ENCODE measurements around the gene AMN1. TPM values are rescaled to one million over a fixed set of nuclear protein-coding genes. Genes with fewer than 3 reads are reported as not detected.

The AMN1 gene
- total RNA-seq, 1 experiment from 2014 or later = 26.9 TPM

DNA sequence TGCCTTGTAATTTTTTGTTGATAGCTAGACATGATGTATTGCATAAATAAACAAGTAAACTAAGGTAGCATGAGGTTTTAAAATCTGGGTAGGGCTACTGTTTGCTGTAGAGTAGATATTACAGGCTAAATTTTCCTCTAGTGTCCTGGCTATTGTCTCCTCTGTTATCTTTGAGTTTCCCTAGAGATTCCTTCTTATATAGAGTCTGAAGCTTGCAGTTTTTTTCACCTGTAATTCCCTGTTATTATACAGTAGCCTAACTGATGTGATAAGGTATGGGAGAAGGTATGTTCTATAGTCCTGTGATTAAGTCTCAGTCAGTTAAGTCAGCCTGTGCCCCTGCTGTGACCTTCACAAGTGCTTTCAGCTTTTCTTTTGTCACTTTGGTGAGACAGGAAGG lies 59.8 kb downstream of the AMN1 start:
- intact Hi-C loops (cut with micrococcal nuclease) = no loop called here
- Histone ChIP-seq H3K9ac (ENCODE audit: low read length) (no peak overlapping the region), H3K9me3 (ENCODE audit: control insufficient read depth in 1 of 2, insufficient read depth in 1 of 2, low read depth in 1 of 2, low read length in 2 of 2) (0 out of 4 replicates have a peak, but pooled peaks cover 0 to 3% of the 10 kb centered on the region in 2 experiments), H3K27ac (ENCODE audit: low read depth, low read length) (no peak overlapping the region), H3K27me3 (ENCODE audit: insufficient read depth, low read length) (no peaks in the 10 kb centered on the region), H2AFZ (ENCODE audit: low read depth, low read length, poor library complexity, severe bottlenecking) (no peak overlapping the region), H3K9me2 (ENCODE audit: insufficient read depth) (no peaks in the 10 kb centered on the region), H3K4me2 (ENCODE audit: low read length) (no peak overlapping the region), H3K79me2 (ENCODE audit: insufficient read depth, low read length) (no peaks in the 10 kb centered on the region), H3K4me1 (ENCODE audit: control insufficient read depth in 1 of 2, insufficient read depth in 2 of 2, low read length in 2 of 2) (peaks cover 0 to 13% of the 10 kb centered on the region in 2 experiments; a peak in 1 of 4 replicates), H3K4me3 (replicated peaks in 1 of 2; ENCODE audit: low read depth in 1 of 2, low read length in 2 of 2) (no peak overlapping the region), H4K20me1 (ENCODE audit: insufficient read depth) (no peaks in the 10 kb centered on the region), H3K36me3 (ENCODE audit: control insufficient read depth in 1 of 2, insufficient read depth in 2 of 2, low read length in 2 of 2) (no peaks in the 10 kb centered on the region)
- POLR2A ChIA-PET = no interaction called here
- BruUV-seq (replicated peaks) = no TSS peak
- DNase-seq (ENCODE audit: low read depth, low spot score) (no peak), ATAC-seq (no peak)
- CTCF ChIA-PET = interaction anchor here (1.2 kb wide), 1 partner anchor 10 kb away, joined by 3 read pairs; the partner anchor contains the start of gene ETFBKMT
- TF ChIP-seq ZFX (IDR thresholded peaks at IDR 0.05) = no peak
- TF ChIP-seq REST (IDR thresholded peaks at IDR 0.05; ENCODE audit: low read depth) = no peak
- TF ChIP-seq TCF7L2 (IDR thresholded peaks at IDR 0.05; ENCODE audit: borderline replicate concordance, extremely low read depth, insufficient read depth, insufficient read length) = no peak
- TF ChIP-seq, protein P1, sequence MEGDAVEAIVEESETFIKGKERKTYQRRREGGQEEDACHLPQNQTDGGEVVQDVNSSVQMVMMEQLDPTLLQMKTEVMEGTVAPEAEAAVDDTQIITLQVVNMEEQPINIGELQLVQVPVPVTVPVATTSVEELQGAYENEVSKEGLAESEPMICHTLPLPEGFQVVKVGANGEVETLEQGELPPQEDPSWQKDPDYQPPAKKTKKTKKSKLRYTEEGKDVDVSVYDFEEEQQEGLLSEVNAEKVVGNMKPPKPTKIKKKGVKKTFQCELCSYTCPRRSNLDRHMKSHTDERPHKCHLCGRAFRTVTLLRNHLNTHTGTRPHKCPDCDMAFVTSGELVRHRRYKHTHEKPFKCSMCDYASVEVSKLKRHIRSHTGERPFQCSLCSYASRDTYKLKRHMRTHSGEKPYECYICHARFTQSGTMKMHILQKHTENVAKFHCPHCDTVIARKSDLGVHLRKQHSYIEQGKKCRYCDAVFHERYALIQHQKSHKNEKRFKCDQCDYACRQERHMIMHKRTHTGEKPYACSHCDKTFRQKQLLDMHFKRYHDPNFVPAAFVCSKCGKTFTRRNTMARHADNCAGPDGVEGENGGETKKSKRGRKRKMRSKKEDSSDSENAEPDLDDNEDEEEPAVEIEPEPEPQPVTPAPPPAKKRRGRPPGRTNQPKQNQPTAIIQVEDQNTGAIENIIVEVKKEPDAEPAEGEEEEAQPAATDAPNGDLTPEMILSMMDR (IDR thresholded peaks at IDR 0.05 in 2 of 3, conservative IDR thresholded peaks at IDR 0.05 in 1 of 3; ENCODE audit: borderline replicate concordance in 1 of 3, insufficient read depth in 1 of 3, low read depth in 2 of 3, low read length in 2 of 3) = no peak
- no peak for TF ChIP-seq ELF1 (IDR thresholded peaks at IDR 0.05; ENCODE audit: borderline replicate concordance, low read depth)
- TF ChIP-seq EZH2 (IDR thresholded peaks at IDR 0.05) = no peak
- TF ChIP-seq EGR1 (IDR thresholded peaks at IDR 0.05; ENCODE audit: low read depth) = no peak
- no peak for TF ChIP-seq ZNF274 (IDR thresholded peaks at IDR 0.05; ENCODE audit: low read depth, low read length)
- TF ChIP-seq FOSL1 (IDR thresholded peaks at IDR 0.05; ENCODE audit: low read depth) = no peak
- TF ChIP-seq RAD21 (IDR thresholded peaks at IDR 0.05; ENCODE audit: low read depth) = no peak
- TF ChIP-seq, protein P2, sequence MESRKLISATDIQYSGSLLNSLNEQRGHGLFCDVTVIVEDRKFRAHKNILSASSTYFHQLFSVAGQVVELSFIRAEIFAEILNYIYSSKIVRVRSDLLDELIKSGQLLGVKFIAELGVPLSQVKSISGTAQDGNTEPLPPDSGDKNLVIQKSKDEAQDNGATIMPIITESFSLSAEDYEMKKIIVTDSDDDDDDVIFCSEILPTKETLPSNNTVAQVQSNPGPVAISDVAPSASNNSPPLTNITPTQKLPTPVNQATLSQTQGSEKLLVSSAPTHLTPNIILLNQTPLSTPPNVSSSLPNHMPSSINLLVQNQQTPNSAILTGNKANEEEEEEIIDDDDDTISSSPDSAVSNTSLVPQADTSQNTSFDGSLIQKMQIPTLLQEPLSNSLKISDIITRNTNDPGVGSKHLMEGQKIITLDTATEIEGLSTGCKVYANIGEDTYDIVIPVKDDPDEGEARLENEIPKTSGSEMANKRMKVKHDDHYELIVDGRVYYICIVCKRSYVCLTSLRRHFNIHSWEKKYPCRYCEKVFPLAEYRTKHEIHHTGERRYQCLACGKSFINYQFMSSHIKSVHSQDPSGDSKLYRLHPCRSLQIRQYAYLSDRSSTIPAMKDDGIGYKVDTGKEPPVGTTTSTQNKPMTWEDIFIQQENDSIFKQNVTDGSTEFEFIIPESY (IDR thresholded peaks at IDR 0.05; ENCODE audit: extremely low read depth, insufficient replicate concordance, low read length) = no peak
- TF ChIP-seq POLR2AphosphoS5 (IDR thresholded peaks at IDR 0.05; ENCODE audit: low read depth, low read length) = no peak
- TF ChIP-seq YY1 (IDR thresholded peaks at IDR 0.05; ENCODE audit: extremely low read depth, insufficient replicate concordance, low read depth, low read length) = no peak
- no peak for TF ChIP-seq MAX (IDR thresholded peaks at IDR 0.05)
- no peak for TF ChIP-seq EZH2phosphoT487 (IDR thresholded peaks at IDR 0.05; ENCODE audit: borderline replicate concordance)
- no peak for TF ChIP-seq SRF (IDR thresholded peaks at IDR 0.05; ENCODE audit: low read depth)
- no peak for TF ChIP-seq POLR2A (IDR thresholded peaks at IDR 0.05; ENCODE audit: borderline replicate concordance, extremely low read depth, insufficient read depth, insufficient read length)
- RAD21 ChIA-PET (ENCODE audit: low non-redundant PET in 1 of 2, low total read pairs in 2 of 2, uncharacterized antibody in 2 of 2, unreplicated experiment in 2 of 2) = no interaction called here
